Sigmoid colon (tissue), 7 donors: ENCODE data around the gene LMO2. TPM values are rescaled to one million over a fixed set of nuclear protein-coding genes. Genes with fewer than 3 reads are reported as not detected.

Experiments
- DNase-seq: peaks from one replicate; pipeline ENCODE4 v3.0.0-alpha.2; 2019
- H3K27ac ChIP-seq, 4 donors: fragments of 200-600 bp; sonication (generic); one replicate each; pipeline ENCODE4 v1.5.1; 2016 to 2019; ENCODE audit warnings: mild to moderate bottlenecking in 1 of 4
- H3K27me3 ChIP-seq, 3 donors: fragments of 200-600 bp; sonication (generic); one replicate each; pipeline ENCODE4 v1.5.1; 2019; ENCODE audit warnings: mild to moderate bottlenecking in 1 of 3
- H3K36me3 ChIP-seq, 4 donors: fragments of 200-600 bp; sonication (generic); one replicate each; pipeline ENCODE4 v1.5.1; 2016 to 2019
- H3K4me1 ChIP-seq, 4 donors: fragments of 200-600 bp; sonication (generic); one replicate each; pipeline ENCODE4 v1.5.1; 2017 to 2019
- H3K4me3 ChIP-seq, 4 donors: fragments of 200-600 bp; sonication (generic); one replicate each; pipeline ENCODE4 v1.5.1; 2017 to 2019; ENCODE audit warnings: mild to moderate bottlenecking in 2 of 4, moderate library complexity in 1 of 4
- H3K9me3 ChIP-seq, 4 donors: fragments of 200-600 bp in 3 of 4; sonication (generic) in 3 of 4; one replicate each; pipeline versions ENCODE4 v1.5.1 to v1.6.1; 2013 to 2019
- EP300 ChIP-seq, 4 donors: sonication (generic); formaldehyde crosslinking; IDR thresholded peaks; one replicate each; pipeline ENCODE4 v1.6.1; 2017; ENCODE audit warnings: antibody characterized with exemption in 4 of 4
- POLR2A ChIP-seq, 2 donors: fragments of 450-650 bp; IDR thresholded peaks; one replicate each; pipeline ENCODE4 v1.6.1; 2016; ENCODE audit warnings: antibody characterized with exemption in 2 of 2, mild to moderate bottlenecking in 2 of 2, moderate library complexity in 2 of 2
- POLR2AphosphoS5 ChIP-seq, 4 donors: sonication (generic); formaldehyde crosslinking; IDR thresholded peaks; one replicate each; pipeline ENCODE4 v1.6.1; 2017; ENCODE audit warnings: antibody characterized with exemption in 4 of 4
- WGBS, 2 donors: extraction: QIAGEN DNeasy Blood & Tissue Kit; methylation state at CpG; one replicate each; pipeline ENCODE4 v1.1.7; 2013; 5-methylcytosine and 5-hydroxymethylcytosine counted together
- intact Hi-C: fragments of 100-400 bp; cut with DNase I; formaldehyde crosslinking; loops from one replicate; pipeline ENCODE4 v1.15.1; 2023
- polyA plus RNA-seq, 3 donors: library from polyadenylated mRNA; stranded (reverse); fragments of 200-250 nt; gene quantifications; one replicate each; pipeline ENCODE4 v1.2.3, GENCODE V29; 2013
- total RNA-seq, 4 donors: library from RNA; depleted of rRNA; stranded (reverse); fragments of >200 nt; gene quantifications; one replicate each; pipeline ENCODE4 v1.1.0, GENCODE V29; 2016
- TF ChIP-seq, protein P1 (sequence below), 4 experiments: fragments of 450-650 bp in 3 of 4; fragments of 200-600 bp in 1 of 4; IDR thresholded peaks; one replicate each; pipeline ENCODE4 v1.5.1; 2016 to 2019; ENCODE audit warnings: antibody characterized with exemption in 4 of 4, mild to moderate bottlenecking in 3 of 4, moderate library complexity in 2 of 4
- donor health status: healthy with polysubstance abuse.
- donor health status: Bipolar disorder and iron deficiency.
- donor health status: healthy.

The LMO2 gene
- total and polyA plus RNA-seq, 7 donors: 4.9 to 19.8 (median 12.3) TPM

DNA sequence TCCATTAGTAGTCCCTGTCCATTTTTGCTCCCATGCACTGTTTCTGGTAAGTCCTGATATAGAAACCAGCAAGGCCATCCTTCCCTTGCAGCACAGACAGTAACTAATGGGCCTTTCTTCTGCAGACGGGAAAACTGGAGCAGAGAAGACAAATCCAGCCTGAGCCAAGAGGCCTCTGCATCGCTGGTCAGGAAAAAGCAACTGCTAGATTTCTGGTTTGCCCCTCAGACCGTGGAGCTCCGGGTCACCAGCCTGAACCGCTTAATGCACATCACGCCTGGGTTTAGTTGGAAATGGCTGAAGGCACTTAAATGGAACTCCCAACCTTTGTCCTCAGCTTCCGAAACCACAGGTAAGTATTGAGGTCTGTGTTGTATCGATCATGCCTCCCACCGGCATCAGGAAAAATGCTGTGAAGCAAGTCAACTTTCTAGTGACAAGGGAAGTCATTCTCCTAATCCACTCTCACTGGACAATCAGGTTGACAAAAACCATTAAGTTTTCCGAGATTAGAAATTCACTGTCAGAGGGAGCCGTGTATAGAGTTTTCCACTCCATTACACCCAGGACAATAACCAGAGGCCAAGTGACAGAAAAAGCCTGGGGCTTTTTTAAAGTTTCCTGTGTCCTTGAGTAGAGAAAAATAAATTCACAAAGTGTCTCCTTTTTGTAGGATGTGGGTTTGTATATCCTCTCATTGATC, 14.8 kb upstream of the LMO2 start:
- no peak for DNase-seq
- Histone ChIP-seq H3K4me3 (no peak overlapping the region), H3K27me3 (no peaks in the 10 kb centered on the region), H3K36me3 (no peaks in the 10 kb centered on the region), H3K9me3 (no peaks in the 10 kb centered on the region), H3K4me1 (no peaks in the 10 kb centered on the region), H3K27ac (no peak overlapping the region)
- intact Hi-C loops: no loop called here
- 90 to 91% methylated on average over 11 of the region's 11 CpGs for WGBS, 2 donors
- TF ChIP-seq POLR2AphosphoS5 (IDR thresholded peaks at IDR 0.05): no peak
- no peak for TF ChIP-seq POLR2A (IDR thresholded peaks at IDR 0.05)
- TF ChIP-seq, protein P1, sequence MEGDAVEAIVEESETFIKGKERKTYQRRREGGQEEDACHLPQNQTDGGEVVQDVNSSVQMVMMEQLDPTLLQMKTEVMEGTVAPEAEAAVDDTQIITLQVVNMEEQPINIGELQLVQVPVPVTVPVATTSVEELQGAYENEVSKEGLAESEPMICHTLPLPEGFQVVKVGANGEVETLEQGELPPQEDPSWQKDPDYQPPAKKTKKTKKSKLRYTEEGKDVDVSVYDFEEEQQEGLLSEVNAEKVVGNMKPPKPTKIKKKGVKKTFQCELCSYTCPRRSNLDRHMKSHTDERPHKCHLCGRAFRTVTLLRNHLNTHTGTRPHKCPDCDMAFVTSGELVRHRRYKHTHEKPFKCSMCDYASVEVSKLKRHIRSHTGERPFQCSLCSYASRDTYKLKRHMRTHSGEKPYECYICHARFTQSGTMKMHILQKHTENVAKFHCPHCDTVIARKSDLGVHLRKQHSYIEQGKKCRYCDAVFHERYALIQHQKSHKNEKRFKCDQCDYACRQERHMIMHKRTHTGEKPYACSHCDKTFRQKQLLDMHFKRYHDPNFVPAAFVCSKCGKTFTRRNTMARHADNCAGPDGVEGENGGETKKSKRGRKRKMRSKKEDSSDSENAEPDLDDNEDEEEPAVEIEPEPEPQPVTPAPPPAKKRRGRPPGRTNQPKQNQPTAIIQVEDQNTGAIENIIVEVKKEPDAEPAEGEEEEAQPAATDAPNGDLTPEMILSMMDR (IDR thresholded peaks at IDR 0.05): no peak

DNA sequence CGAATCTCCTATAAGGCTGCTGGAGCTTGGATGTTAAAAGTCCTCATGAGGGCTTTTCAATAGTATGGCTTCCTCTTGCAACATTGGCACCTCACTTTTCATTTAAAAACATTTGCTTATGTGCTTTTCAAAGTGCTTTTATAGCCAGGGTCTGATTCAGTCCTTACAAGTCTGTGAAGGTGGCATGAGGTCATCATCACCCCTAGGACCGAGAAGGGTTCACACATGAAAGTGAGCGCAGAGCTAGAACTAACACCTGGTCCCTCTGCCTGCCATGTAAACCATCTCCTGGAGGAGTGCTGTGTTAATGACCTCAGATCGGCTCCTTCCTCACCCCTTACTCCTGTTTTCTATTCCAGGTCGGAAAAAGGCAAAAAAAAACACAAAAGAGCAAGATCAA, 12.2 kb upstream of the LMO2 start:
- intact Hi-C loops: no loop called here
- Histone ChIP-seq H3K27ac (no peak overlapping the region), H3K4me3 (no peak overlapping the region), H3K4me1 (peaks cover 0 to 7% (median 5%) of the 10 kb centered on the region in 4 donors), H3K36me3 (no peaks in the 10 kb centered on the region), H3K9me3 (no peaks in the 10 kb centered on the region), H3K27me3 (no peaks in the 10 kb centered on the region)
- TF ChIP-seq POLR2A (IDR thresholded peaks at IDR 0.05): no peak
- no peak for TF ChIP-seq EP300 (IDR thresholded peaks at IDR 0.05)
- TF ChIP-seq POLR2AphosphoS5 (IDR thresholded peaks at IDR 0.05): no peak
- TF ChIP-seq, protein P1 (IDR thresholded peaks at IDR 0.05): no peak
- 60 to 75% methylated on average over 5 of the region's 5 CpGs for WGBS, 2 donors
- DNase-seq: no peak

DNA sequence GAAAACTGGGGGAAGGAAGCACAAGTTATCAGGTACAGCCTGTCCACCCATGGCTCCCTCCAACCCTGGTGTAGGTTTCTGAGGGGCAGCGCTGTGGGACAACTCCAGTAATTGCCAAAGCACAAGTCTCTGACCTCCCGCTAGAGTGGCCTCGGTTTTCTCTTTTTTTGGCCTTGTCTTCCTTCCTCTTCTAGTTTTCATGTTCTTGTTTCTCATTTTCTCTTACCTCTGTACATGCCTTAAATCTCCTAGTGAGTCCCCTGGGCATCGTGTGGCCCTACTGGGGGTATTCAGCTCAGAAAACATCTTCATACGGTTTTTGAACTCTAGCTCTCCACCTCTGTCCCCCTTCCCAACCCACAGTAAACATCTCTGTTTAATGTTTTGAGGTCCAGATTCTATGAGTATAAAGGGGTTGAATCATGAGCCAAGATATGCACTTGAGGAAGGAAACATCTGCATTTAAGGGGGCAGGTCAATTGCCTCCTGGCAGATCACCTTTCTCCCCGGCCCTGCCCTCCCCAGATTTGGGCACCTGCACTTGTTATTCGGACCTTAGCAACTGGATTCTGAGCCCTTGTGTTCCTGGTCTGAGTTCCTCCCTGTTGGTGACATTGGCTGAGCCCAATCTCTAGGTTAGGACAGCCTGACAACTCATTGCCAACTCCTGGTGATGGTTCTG, 8.4 kb upstream of the LMO2 start:
- Histone ChIP-seq H3K4me3 (no peak overlapping the region), H3K36me3 (no peaks in the 10 kb centered on the region), H3K9me3 (no peaks in the 10 kb centered on the region), H3K4me1 (peaks cover 0 to 17% (median 9%) of the 10 kb centered on the region in 4 donors), H3K27me3 (no peaks in the 10 kb centered on the region), H3K27ac (peak overlapping the region in 1 of 4 donors; percentile 52)
- WGBS, 2 donors: 64 to 77% methylated on average over 7 of the region's 7 CpGs
- TF ChIP-seq POLR2A (IDR thresholded peaks at IDR 0.05): no peak
- TF ChIP-seq POLR2AphosphoS5 (IDR thresholded peaks at IDR 0.05): no peak
- no peak for TF ChIP-seq EP300 (IDR thresholded peaks at IDR 0.05)
- TF ChIP-seq, protein P1 (IDR thresholded peaks at IDR 0.05): no peak
- intact Hi-C loops: no loop called here
- no peak for DNase-seq

DNA sequence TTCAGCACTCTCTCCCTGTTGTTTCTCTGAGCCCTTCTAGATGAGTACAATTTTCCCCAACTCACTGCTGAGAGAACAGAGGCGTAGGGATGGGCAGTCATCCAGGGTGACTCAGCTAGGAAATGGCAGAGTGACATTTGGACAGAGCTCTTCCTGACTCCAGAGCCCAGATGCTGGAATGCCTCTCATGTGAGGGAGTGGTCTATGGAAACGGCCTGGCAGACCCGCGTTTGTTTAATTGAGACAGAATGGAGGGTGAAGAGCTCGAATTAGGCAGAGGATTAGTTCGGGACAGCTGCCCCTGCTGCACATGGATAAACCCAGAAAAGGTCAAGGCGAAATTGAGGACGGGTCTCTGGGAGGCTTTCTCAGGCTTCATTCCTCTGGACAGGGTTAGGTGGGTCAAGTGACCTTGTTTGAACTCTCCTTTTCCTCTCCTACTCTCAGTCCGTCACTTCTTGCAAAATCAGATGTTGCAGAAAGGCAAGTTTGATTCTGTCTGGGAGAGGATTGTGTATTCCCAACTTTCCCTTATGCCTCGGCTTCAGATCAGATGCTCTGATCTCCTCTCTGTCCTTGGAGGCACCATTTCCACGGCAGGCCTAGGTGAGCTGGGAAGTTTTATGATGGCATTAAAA, 7.6 kb upstream of the LMO2 start:
- Histone ChIP-seq H3K27me3 (no peaks in the 10 kb centered on the region), H3K4me1 (peaks cover 0 to 17% (median 9%) of the 10 kb centered on the region in 4 donors), H3K27ac (peak overlapping the region; percentile 10 to 54 (median 34)), H3K9me3 (no peaks in the 10 kb centered on the region), H3K36me3 (no peaks in the 10 kb centered on the region), H3K4me3 (no peak overlapping the region)
- TF ChIP-seq POLR2A (IDR thresholded peaks at IDR 0.05): no peak
- TF ChIP-seq POLR2AphosphoS5 (IDR thresholded peaks at IDR 0.05): peak; percentile 30 to 54 (median 43)
- no peak for TF ChIP-seq EP300 (IDR thresholded peaks at IDR 0.05)
- TF ChIP-seq, protein P1 (IDR thresholded peaks at IDR 0.05): no peak
- intact Hi-C loops: no loop called here
- peak; percentile 92 for DNase-seq
- WGBS, 2 donors: 50 to 60% methylated on average over 11 of the region's 11 CpGs
